ENCODE results near the gene PCGF6.

DNA sequence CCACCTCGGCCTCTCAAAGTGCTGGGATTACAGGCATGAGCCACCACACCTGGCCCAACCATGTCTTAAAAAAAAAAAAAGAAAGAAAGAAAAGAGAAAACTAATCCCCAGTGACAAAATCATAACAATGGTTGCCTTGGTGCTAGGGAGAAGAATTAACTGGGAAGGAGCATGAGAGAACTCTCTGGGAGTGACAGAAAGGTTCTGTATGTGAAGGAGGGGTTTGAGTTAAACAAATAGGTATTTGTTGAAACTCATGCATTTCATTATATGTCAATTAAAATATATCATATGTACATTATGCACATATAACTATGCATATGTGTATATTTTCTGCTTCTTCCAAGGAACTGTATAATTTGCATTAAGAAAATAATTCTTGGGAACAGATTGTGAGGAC, 40.7 kb downstream of the PCGF6 start:
- TF ChIP-seq, protein P1, sequence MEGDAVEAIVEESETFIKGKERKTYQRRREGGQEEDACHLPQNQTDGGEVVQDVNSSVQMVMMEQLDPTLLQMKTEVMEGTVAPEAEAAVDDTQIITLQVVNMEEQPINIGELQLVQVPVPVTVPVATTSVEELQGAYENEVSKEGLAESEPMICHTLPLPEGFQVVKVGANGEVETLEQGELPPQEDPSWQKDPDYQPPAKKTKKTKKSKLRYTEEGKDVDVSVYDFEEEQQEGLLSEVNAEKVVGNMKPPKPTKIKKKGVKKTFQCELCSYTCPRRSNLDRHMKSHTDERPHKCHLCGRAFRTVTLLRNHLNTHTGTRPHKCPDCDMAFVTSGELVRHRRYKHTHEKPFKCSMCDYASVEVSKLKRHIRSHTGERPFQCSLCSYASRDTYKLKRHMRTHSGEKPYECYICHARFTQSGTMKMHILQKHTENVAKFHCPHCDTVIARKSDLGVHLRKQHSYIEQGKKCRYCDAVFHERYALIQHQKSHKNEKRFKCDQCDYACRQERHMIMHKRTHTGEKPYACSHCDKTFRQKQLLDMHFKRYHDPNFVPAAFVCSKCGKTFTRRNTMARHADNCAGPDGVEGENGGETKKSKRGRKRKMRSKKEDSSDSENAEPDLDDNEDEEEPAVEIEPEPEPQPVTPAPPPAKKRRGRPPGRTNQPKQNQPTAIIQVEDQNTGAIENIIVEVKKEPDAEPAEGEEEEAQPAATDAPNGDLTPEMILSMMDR (IDR thresholded peaks at IDR 0.05) = no peak
- no peak for TF ChIP-seq POLR2A (IDR thresholded peaks at IDR 0.05)
